Neural cell (in vitro differentiated cells): ENCODE results near the gene FETUB.

Source experiments
- EP300 ChIP-seq: fragments of 450-650 bp; conservative IDR thresholded peaks from 2 replicates; pipeline ENCODE4 v1.6.1; 2014; ENCODE audit warnings: antibody characterized with exemption, mild to moderate bottlenecking, moderate library complexity; ENCODE audit not compliant: poor library complexity, severe bottlenecking
- EZH2 ChIP-seq: fragments of 200-600, 300-800 bp; shearing (Covaris generic), sonication (generic); IDR thresholded peaks from 2 replicates; pipeline ENCODE4 v1.6.1; 2014; ENCODE audit warnings: antibody characterized with exemption, low read length, borderline replicate concordance, mild to moderate bottlenecking; ENCODE audit not compliant: insufficient read depth, poor library complexity, severe bottlenecking
- RAD21 ChIP-seq: fragments of 450-650 bp; conservative IDR thresholded peaks from 2 replicates; pipeline ENCODE4 v1.6.1; 2014; ENCODE audit warnings: antibody characterized with exemption, mild to moderate bottlenecking, moderate library complexity
- SMC3 ChIP-seq: fragments of 450-650 bp; conservative IDR thresholded peaks from 2 replicates; pipeline ENCODE4 v1.6.1; 2014; ENCODE audit warnings: antibody characterized with exemption, mild to moderate bottlenecking, moderate library complexity; ENCODE audit not compliant: poor library complexity
- TF ChIP-seq, protein P1 (sequence below): fragments of 450-650 bp; IDR thresholded peaks from 2 replicates; pipeline ENCODE4 v1.5.1; 2014; ENCODE audit warnings: antibody characterized with exemption, mild to moderate bottlenecking, moderate library complexity; ENCODE audit not compliant: poor library complexity, severe bottlenecking
- TF ChIP-seq, protein P2 (sequence below): IDR thresholded peaks from 2 replicates; pipeline ENCODE4 v1.6.1; 2012; ENCODE audit warnings: borderline replicate concordance

DNA sequence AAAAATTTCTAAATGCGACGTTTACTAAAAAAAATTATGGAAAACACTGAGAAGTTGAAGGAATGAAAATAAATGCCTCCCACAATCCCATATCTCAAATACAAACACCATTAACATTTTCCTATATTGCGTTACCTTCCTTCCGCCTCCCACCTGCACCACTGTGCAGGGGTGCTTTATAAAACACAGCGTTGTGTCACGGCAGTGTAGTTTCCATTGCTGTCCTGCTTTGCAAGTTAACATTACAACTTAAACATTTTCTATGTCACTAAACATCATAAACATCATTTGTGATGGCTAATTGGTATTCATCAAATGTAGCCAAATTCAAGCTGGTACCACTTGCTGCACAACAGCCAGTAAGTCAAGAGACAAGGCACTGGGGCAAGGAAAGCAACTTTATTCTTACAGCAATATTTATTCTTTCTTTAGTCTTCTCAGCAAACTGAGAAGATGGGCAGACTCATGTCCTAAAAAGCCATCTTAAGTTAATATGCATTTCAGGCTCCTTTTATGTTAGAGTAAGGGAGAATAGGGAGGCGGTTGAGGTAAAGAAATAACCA, 12.3 kb upstream of the FETUB start:
- TF ChIP-seq EP300 (no peak), EZH2 (no peak), RAD21 (no peak), SMC3 (no peak)
- TF ChIP-seq, protein P1, sequence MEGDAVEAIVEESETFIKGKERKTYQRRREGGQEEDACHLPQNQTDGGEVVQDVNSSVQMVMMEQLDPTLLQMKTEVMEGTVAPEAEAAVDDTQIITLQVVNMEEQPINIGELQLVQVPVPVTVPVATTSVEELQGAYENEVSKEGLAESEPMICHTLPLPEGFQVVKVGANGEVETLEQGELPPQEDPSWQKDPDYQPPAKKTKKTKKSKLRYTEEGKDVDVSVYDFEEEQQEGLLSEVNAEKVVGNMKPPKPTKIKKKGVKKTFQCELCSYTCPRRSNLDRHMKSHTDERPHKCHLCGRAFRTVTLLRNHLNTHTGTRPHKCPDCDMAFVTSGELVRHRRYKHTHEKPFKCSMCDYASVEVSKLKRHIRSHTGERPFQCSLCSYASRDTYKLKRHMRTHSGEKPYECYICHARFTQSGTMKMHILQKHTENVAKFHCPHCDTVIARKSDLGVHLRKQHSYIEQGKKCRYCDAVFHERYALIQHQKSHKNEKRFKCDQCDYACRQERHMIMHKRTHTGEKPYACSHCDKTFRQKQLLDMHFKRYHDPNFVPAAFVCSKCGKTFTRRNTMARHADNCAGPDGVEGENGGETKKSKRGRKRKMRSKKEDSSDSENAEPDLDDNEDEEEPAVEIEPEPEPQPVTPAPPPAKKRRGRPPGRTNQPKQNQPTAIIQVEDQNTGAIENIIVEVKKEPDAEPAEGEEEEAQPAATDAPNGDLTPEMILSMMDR: no peak
- TF ChIP-seq, protein P2, sequence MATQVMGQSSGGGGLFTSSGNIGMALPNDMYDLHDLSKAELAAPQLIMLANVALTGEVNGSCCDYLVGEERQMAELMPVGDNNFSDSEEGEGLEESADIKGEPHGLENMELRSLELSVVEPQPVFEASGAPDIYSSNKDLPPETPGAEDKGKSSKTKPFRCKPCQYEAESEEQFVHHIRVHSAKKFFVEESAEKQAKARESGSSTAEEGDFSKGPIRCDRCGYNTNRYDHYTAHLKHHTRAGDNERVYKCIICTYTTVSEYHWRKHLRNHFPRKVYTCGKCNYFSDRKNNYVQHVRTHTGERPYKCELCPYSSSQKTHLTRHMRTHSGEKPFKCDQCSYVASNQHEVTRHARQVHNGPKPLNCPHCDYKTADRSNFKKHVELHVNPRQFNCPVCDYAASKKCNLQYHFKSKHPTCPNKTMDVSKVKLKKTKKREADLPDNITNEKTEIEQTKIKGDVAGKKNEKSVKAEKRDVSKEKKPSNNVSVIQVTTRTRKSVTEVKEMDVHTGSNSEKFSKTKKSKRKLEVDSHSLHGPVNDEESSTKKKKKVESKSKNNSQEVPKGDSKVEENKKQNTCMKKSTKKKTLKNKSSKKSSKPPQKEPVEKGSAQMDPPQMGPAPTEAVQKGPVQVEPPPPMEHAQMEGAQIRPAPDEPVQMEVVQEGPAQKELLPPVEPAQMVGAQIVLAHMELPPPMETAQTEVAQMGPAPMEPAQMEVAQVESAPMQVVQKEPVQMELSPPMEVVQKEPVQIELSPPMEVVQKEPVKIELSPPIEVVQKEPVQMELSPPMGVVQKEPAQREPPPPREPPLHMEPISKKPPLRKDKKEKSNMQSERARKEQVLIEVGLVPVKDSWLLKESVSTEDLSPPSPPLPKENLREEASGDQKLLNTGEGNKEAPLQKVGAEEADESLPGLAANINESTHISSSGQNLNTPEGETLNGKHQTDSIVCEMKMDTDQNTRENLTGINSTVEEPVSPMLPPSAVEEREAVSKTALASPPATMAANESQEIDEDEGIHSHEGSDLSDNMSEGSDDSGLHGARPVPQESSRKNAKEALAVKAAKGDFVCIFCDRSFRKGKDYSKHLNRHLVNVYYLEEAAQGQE: no peak
